GM19452 (cell line): ENCODE measurements around the gene P2RX4.
"Not testable (repeated sequence)": the region's sequence is repeated elsewhere in the genome, so short reads cannot be mapped to it uniquely, and the experiment has no call there.

Source experiments
- ATAC-seq: cut with Tn5 transposase; IDR thresholded peaks from one replicate; pipeline ENCODE4 v1.9.1; 2021; ENCODE audit not compliant: unreplicated experiment

The P2RX4 gene

GRCh38 chr12:121264951-121265515 lies 55.1 kb downstream of the P2RX4 start:
- ATAC-seq = no peak

GRCh38 chr12:121267822-121268221 lies 57.9 kb downstream of the P2RX4 start:
- no peak for ATAC-seq

- ATAC-seq = no peak
These were observed 63.5 kb downstream of the P2RX4 start for GRCh38 chr12:121273364-121273896.

- ATAC-seq = no peak
These were observed 64.3 kb downstream of the P2RX4 start for GRCh38 chr12:121274036-121274763.

GRCh38 chr12:121277374-121277759 lies 67.4 kb downstream of the P2RX4 start:
- ATAC-seq = no peak

- ATAC-seq = no peak
These were observed 68.5 kb downstream of the P2RX4 start for GRCh38 chr12:121278169-121279070.

GRCh38 chr12:121279071-121279375 lies 69.1 kb downstream of the P2RX4 start:
- no peak for ATAC-seq

- no peak for ATAC-seq
These were observed 69.6 kb downstream of the P2RX4 start for GRCh38 chr12:121279507-121279915.

GRCh38 chr12:121280531-121280930 lies 70.6 kb downstream of the P2RX4 start:
- ATAC-seq = not testable (repeated sequence)

GRCh38 chr12:121281116-121281515 lies 71.2 kb downstream of the P2RX4 start:
- not testable (repeated sequence) for ATAC-seq

- ATAC-seq = no peak
These were observed 72.3 kb downstream of the P2RX4 start for GRCh38 chr12:121282072-121282742.

GRCh38 chr12:121282910-121283309 lies 73.0 kb downstream of the P2RX4 start:
- ATAC-seq = not testable (repeated sequence)

GRCh38 chr12:121283388-121283787 lies 73.5 kb downstream of the P2RX4 start:
- no peak for ATAC-seq
